OCI-LY7 (cell line): ENCODE measurements around the gene LDLRAD4. TPM values are rescaled to one million over a fixed set of nuclear protein-coding genes. Genes with fewer than 3 reads are reported as not detected.

Source experiments
- BruUV-seq: library from RNA; stranded (reverse); fragments of 400-500 nt; replicated peaks from 2 replicates; lab custom pipeline; 2021; lab: Mats Ljungman, UMichigan
- CTCF ChIA-PET: fragments of 300-600 bp; sonication (Branson Sonifier 250); formaldehyde crosslinking; loops from one replicate; lab custom pipeline; 2022; ENCODE audit warnings: antibody characterized with exemption; ENCODE audit not compliant: unreplicated experiment; lab: Charles Lee
- POLR2A ChIA-PET: fragments of 300-600 bp; sonication (Branson Sonifier 250); formaldehyde crosslinking; loops from one replicate; lab custom pipeline; 2022; ENCODE audit warnings: antibody characterized with exemption; lab: Charles Lee
- DNase-seq: peaks from one replicate; pipeline ENCODE4 v3.0.0-alpha.2; 2015; ENCODE audit warnings: low spot score
- H2AFZ ChIP-seq: fragments of 200-600 bp; sonication (generic), shearing (Covaris generic); 2 replicates; pipeline ENCODE4 v1.6.1; 2014; ENCODE audit warnings: mild to moderate bottlenecking, antibody characterized with exemption, low read length, moderate library complexity
- H3K27ac ChIP-seq: fragments of 200-600 bp; sonication (generic); 2 replicates; pipeline ENCODE4 v1.5.1; 2014; ENCODE audit warnings: mixed run types, low read depth, mild to moderate bottlenecking, moderate library complexity, low read length, inconsistent platforms; ENCODE audit not compliant: poor library complexity, severe bottlenecking
- H3K36me3 ChIP-seq: fragments of 200-600 bp; sonication (generic); 2 replicates; pipeline ENCODE4 v1.6.1; 2014; ENCODE audit warnings: mild to moderate bottlenecking, antibody characterized with exemption, low read length, moderate library complexity, mixed read lengths; ENCODE audit not compliant: insufficient read depth
- H3K4me1 ChIP-seq: fragments of 200-600 bp; sonication (generic); 2 replicates; pipeline ENCODE4 v1.5.1; 2014; ENCODE audit warnings: mild to moderate bottlenecking, low read length; ENCODE audit not compliant: insufficient read depth, poor library complexity, severe bottlenecking
- H3K4me2 ChIP-seq: fragments of 200-600 bp; sonication (generic); 2 replicates; pipeline ENCODE4 v1.6.1; 2014; ENCODE audit warnings: mild to moderate bottlenecking, low read length
- H3K4me3 ChIP-seq: fragments of 200-600 bp; sonication (generic); 2 replicates; pipeline ENCODE4 v1.5.1; 2014; ENCODE audit warnings: mild to moderate bottlenecking, low read depth, low read length; ENCODE audit not compliant: poor library complexity, severe bottlenecking
- H3K79me2 ChIP-seq: fragments of 200-600 bp; sonication (generic); 2 replicates; pipeline ENCODE4 v1.6.1; 2016; ENCODE audit warnings: low read depth, mild to moderate bottlenecking, low read length, moderate library complexity, mixed read lengths; ENCODE audit not compliant: insufficient read depth
- H3K9me2 ChIP-seq: fragments of 200-600 bp; sonication (generic); 2 replicates; pipeline ENCODE4 v1.6.1; 2016; ENCODE audit warnings: mild to moderate bottlenecking, low read length, mixed read lengths; ENCODE audit not compliant: insufficient read depth
- H3K9me3 ChIP-seq: fragments of 200-600 bp; sonication (generic); 2 replicates; pipeline ENCODE4 v1.6.1; 2014; ENCODE audit warnings: mild to moderate bottlenecking, mixed run types, low read length, mixed read lengths
- H4K20me1 ChIP-seq: fragments of 200-600 bp; sonication (generic); 2 replicates; pipeline ENCODE4 v1.6.1; 2014; ENCODE audit warnings: mild to moderate bottlenecking, antibody characterized with exemption, low read length, moderate library complexity, mixed read lengths; ENCODE audit not compliant: insufficient read depth
- CTCF ChIP-seq: fragments of 200-600 bp; sonication (generic); conservative IDR thresholded peaks from 2 replicates; pipeline ENCODE4 v1.5.1; 2014; ENCODE audit warnings: mild to moderate bottlenecking, antibody characterized with exemption, low read length, moderate library complexity, mixed read lengths
- EZH2phosphoT487 ChIP-seq: fragments of 200-600 bp; sonication (generic); IDR thresholded peaks from 2 replicates; pipeline ENCODE4 v1.6.1; 2018; ENCODE audit warnings: low read depth, borderline replicate concordance, mild to moderate bottlenecking, mixed run types, antibody characterized with exemption, low read length, moderate library complexity, mixed read lengths
- intact Hi-C: fragments of 100-400 bp; cut with micrococcal nuclease; formaldehyde crosslinking; loops from one replicate; pipeline ENCODE4 v1.10.0; 2022; ENCODE audit not compliant: unreplicated experiment
- total RNA-seq, 2 experiments: library from RNA; depleted of rRNA in 1 of 2; stranded (reverse); fragments of >200 nt in 1 of 2; shearing (Covaris generic) in 1 of 2; gene quantifications; 2 replicates each; pipeline ENCODE4 v1.2.3, GENCODE V29; 2014 to 2022

Gene LDLRAD4
- total RNA-seq, 2 experiments from 2014 or later: 26.2 to 43.8 TPM

- POLR2A ChIA-PET: interaction anchor here (3.9 kb wide), 1 partner anchor 49 kb away, joined by 63 read pairs; no protein-coding TSS in a partner anchor
- no peaks in the 10 kb centered on the region for H3K9me3 ChIP-seq
- no peaks in the 10 kb centered on the region for H3K79me2 ChIP-seq
- DNase-seq: no peak
- TF ChIP-seq CTCF: no peak
- no peak for TF ChIP-seq EZH2phosphoT487
- no peaks in the 10 kb centered on the region for H3K9me2 ChIP-seq
- H4K20me1 ChIP-seq: no peaks in the 10 kb centered on the region
- H2AFZ ChIP-seq: no peak overlapping the region
- BruUV-seq: no TSS peak
- CTCF ChIA-PET: no interaction called here
- H3K4me3 ChIP-seq: no peak overlapping the region
- intact Hi-C loops: no loop called here
- peaks cover 64% of the 10 kb centered on the region for H3K4me1 ChIP-seq
- H3K4me2 ChIP-seq: no peak overlapping the region
- no peaks in the 10 kb centered on the region for H3K36me3 ChIP-seq
- H3K27ac ChIP-seq: no peak overlapping the region
These were observed 346.0 kb downstream of the LDLRAD4 start for GRCh38 chr18:13564579-13564978.

GRCh38 chr18:13565228-13565627, 346.7 kb downstream of the LDLRAD4 start:
- Histone ChIP-seq H2AFZ (no peak overlapping the region), H3K4me1 (peaks cover 64% of the 10 kb centered on the region), H3K4me3 (no peak overlapping the region), H3K4me2 (no peak overlapping the region), H3K9me3 (no peaks in the 10 kb centered on the region), H4K20me1 (no peaks in the 10 kb centered on the region), H3K27ac (no peak overlapping the region), H3K9me2 (no peaks in the 10 kb centered on the region), H3K79me2 (no peaks in the 10 kb centered on the region), H3K36me3 (no peaks in the 10 kb centered on the region)
- intact Hi-C loops: no loop called here
- no peak for TF ChIP-seq CTCF
- TF ChIP-seq EZH2phosphoT487: no peak
- no peak for DNase-seq
- BruUV-seq: no TSS peak
- ChIA-PET POLR2A (interaction anchor here (3.9 kb wide), 1 partner anchor 48 kb away, joined by 63 read pairs; no protein-coding TSS in a partner anchor), CTCF (no interaction called here)

- peak; percentile 76 for DNase-seq
- Histone ChIP-seq H3K79me2 (no peaks in the 10 kb centered on the region), H4K20me1 (no peaks in the 10 kb centered on the region), H3K36me3 (no peaks in the 10 kb centered on the region), H3K9me2 (no peaks in the 10 kb centered on the region), H2AFZ (peak overlapping the region; percentile 57; the same call in 1 of the 2 replicates), H3K4me1 (peaks cover 58% of the 10 kb centered on the region), H3K9me3 (no peaks in the 10 kb centered on the region), H3K27ac (peak overlapping the region; percentile 70), H3K4me2 (peak overlapping the region; percentile 93), H3K4me3 (peak overlapping the region; percentile 47)
- POLR2A ChIA-PET: interaction anchor here (0.7 to 4.1 kb wide), 13 partner anchors 8 to 576 kb away, joined by 3 to 63 read pairs (median 6); partner anchors contain the start of gene CEP192
- TSS peak; percentile 98 for BruUV-seq
- CTCF ChIA-PET: interaction anchor here (0.9 to 1.4 kb wide), 3 partner anchors 9 to 47 kb away, joined by 3 to 8 read pairs (median 4); no protein-coding TSS in a partner anchor
- intact Hi-C loops: loop anchor here (1.0 kb wide), 1 partner anchor 45 kb away; no protein-coding TSS in a partner anchor
- TF ChIP-seq CTCF: no peak
- TF ChIP-seq EZH2phosphoT487: no peak
These were observed 348.6 kb downstream of the LDLRAD4 start for GRCh38 chr18:13566941-13567746.
